HCT116 (cell line): ENCODE results near the gene ARNT2. TPM values are rescaled to one million over a fixed set of nuclear protein-coding genes. Genes with fewer than 3 reads are reported as not detected.

Experiments
- ATAC-seq: fragments of 200-7000 bp; cut with Tn5 transposase; 2 replicates; pipeline ENCODE4 v1.9.1; 2020; ENCODE audit warnings: mild to moderate bottlenecking, moderate library complexity
- BruUV-seq: library from RNA; stranded (reverse); fragments of 400-500 nt; replicated peaks from 2 replicates; lab custom pipeline; 2021; lab: Mats Ljungman, UMichigan
- CTCF ChIA-PET: fragments of 300-600 bp; sonication (Branson Sonifier 250); formaldehyde crosslinking; loops from one replicate; lab custom pipeline; 2021; ENCODE audit warnings: antibody characterized with exemption; lab: Charles Lee
- POLR2A ChIA-PET: fragments of 300-600, 350-600 bp; sonication (Branson Sonifier 250); formaldehyde crosslinking; loops from one replicate; lab custom pipeline; 2021; ENCODE audit warnings: antibody characterized with exemption; lab: Charles Lee
- RAD21 ChIA-PET, 2 experiments: fragments of 300-600 bp; sonication (Branson Sonifier 250); formaldehyde crosslinking; loops; one replicate each; lab custom pipeline; 2023; ENCODE audit warnings: low total read pairs in 2 of 2; ENCODE audit not compliant: uncharacterized antibody in 2 of 2, unreplicated experiment in 2 of 2, low non-redundant PET in 1 of 2; lab: Charles Lee
- DNase-seq: peaks from one replicate; pipeline ENCODE4 v3.0.0-alpha.2; 2010; ENCODE audit warnings: low read depth, low spot score
- H2AFZ ChIP-seq: fragments of 200-600 bp; shearing (Covaris generic), sonication (generic); 2 replicates; pipeline ENCODE4 v1.6.1; 2017; ENCODE audit warnings: low read depth, mixed run types, mixed read lengths, antibody characterized with exemption, low read length; ENCODE audit not compliant: poor library complexity, severe bottlenecking
- H3K27ac ChIP-seq: 2 replicates; pipeline ENCODE4 v1.5.1; 2012; ENCODE audit warnings: low read depth, low read length
- H3K27me3 ChIP-seq: fragments of 200-600 bp; sonication (generic); 2 replicates; pipeline ENCODE4 v1.6.1; 2016; ENCODE audit warnings: mixed run types, low read length, mixed read lengths; ENCODE audit not compliant: insufficient read depth
- H3K36me3 ChIP-seq, 2 experiments: fragments of 200-500 bp in 1 of 2; fragments of 200-600 bp in 1 of 2; sonication (Bioruptor generic) in 1 of 2; sonication (generic) in 1 of 2; 2 replicates each; pipeline versions ENCODE4 v1.5.1 to v1.6.1; 2014 to 2016; ENCODE audit warnings: low read length in 2 of 2, inconsistent platforms in 1 of 2, mixed read lengths in 1 of 2, mixed run types in 1 of 2; ENCODE audit not compliant: insufficient read depth in 2 of 2, control insufficient read depth in 1 of 2
- H3K4me1 ChIP-seq, 2 experiments: fragments of 200-600 bp in 1 of 2; sonication (generic) in 1 of 2; 2 replicates each; pipeline versions ENCODE4 v1.5.1 to v1.6.1; 2012 to 2017; ENCODE audit warnings: low read length in 2 of 2, inconsistent platforms in 1 of 2, mild to moderate bottlenecking in 1 of 2, mixed read lengths in 1 of 2, mixed run types in 1 of 2, moderate library complexity in 1 of 2; ENCODE audit not compliant: insufficient read depth in 2 of 2, control insufficient read depth in 1 of 2
- H3K4me2 ChIP-seq: fragments of 200-600 bp; sonication (generic); 2 replicates; pipeline ENCODE4 v1.6.1; 2017; ENCODE audit warnings: mixed run types, low read length, mixed read lengths
- H3K4me3 ChIP-seq, 2 experiments: fragments of 200-600 bp in 1 of 2; sonication (generic) in 1 of 2; replicated peaks in 1 of 2; 2 replicates each; pipeline ENCODE4 v1.5.1; 2011 to 2016; ENCODE audit warnings: low read length in 2 of 2, control low read depth in 1 of 2, low read depth in 1 of 2, mild to moderate bottlenecking in 1 of 2, mixed read lengths in 1 of 2, mixed run types in 1 of 2
- H3K79me2 ChIP-seq: fragments of 200-600 bp; sonication (generic); 2 replicates; pipeline ENCODE4 v1.6.1; 2017; ENCODE audit warnings: mild to moderate bottlenecking, mixed run types, low read length, moderate library complexity, mixed read lengths; ENCODE audit not compliant: insufficient read depth
- H3K9ac ChIP-seq: fragments of 200-600 bp; sonication (generic); 2 replicates; pipeline ENCODE4 v1.6.1; 2016; ENCODE audit warnings: low read length, mixed read lengths
- H3K9me2 ChIP-seq: fragments of 200-600 bp; sonication (generic), shearing (Covaris generic); 2 replicates; pipeline ENCODE4 v1.6.1; 2017; ENCODE audit warnings: mixed run types, mild to moderate bottlenecking, moderate library complexity; ENCODE audit not compliant: insufficient read depth
- H3K9me3 ChIP-seq, 2 experiments: fragments of 200-500 bp in 1 of 2; fragments of 200-600 bp in 1 of 2; sonication (Bioruptor generic) in 1 of 2; sonication (generic) in 1 of 2; 2 replicates each; pipeline ENCODE4 v1.6.1; 2014 to 2017; ENCODE audit warnings: low read length in 2 of 2, mixed read lengths in 2 of 2, inconsistent platforms in 1 of 2, low read depth in 1 of 2, mild to moderate bottlenecking in 1 of 2, mixed run types in 1 of 2, moderate library complexity in 1 of 2; ENCODE audit not compliant: control insufficient read depth in 1 of 2, insufficient read depth in 1 of 2
- H4K20me1 ChIP-seq: fragments of 200-600 bp; sonication (generic), shearing (Covaris generic); 2 replicates; pipeline ENCODE4 v1.6.1; 2017; ENCODE audit warnings: mixed run types, mild to moderate bottlenecking, moderate library complexity; ENCODE audit not compliant: insufficient read depth
- CBX3 ChIP-seq: IDR thresholded peaks from 2 replicates; pipeline ENCODE4 v1.6.1; 2012; ENCODE audit warnings: low read depth
- CTCF ChIP-seq, 3 experiments: fragments of 200-600 bp in 1 of 3; sonication (generic) in 1 of 3; IDR thresholded peaks in 2 of 3; conservative IDR thresholded peaks in 1 of 3; 2 replicates each; pipeline ENCODE4 v1.5.1; 2012 to 2017; ENCODE audit warnings: low read depth in 2 of 3, low read length in 2 of 3, antibody characterized with exemption in 1 of 3, borderline replicate concordance in 1 of 3, control low read depth in 1 of 3, mild to moderate bottlenecking in 1 of 3, mixed read lengths in 1 of 3, mixed run types in 1 of 3, moderate library complexity in 1 of 3; ENCODE audit not compliant: insufficient read depth in 1 of 3
- EZH2 ChIP-seq: fragments of 200-600 bp; sonication (generic); IDR thresholded peaks from 2 replicates; pipeline ENCODE4 v1.6.1; 2017; ENCODE audit warnings: antibody characterized with exemption, mixed run types
- EZH2phosphoT487 ChIP-seq: fragments of 200-600 bp; IDR thresholded peaks from 2 replicates; pipeline ENCODE4 v1.6.1; 2018; ENCODE audit warnings: antibody characterized with exemption, borderline replicate concordance
- POLR2A ChIP-seq: IDR thresholded peaks from 2 replicates; pipeline ENCODE4 v1.7.0; 2011; ENCODE audit warnings: borderline replicate concordance; ENCODE audit not compliant: insufficient read depth, insufficient read length; ENCODE audit errors: extremely low read depth
- RAD21 ChIP-seq: IDR thresholded peaks from 2 replicates; pipeline ENCODE4 v1.6.1; 2012; ENCODE audit warnings: low read depth, mild to moderate bottlenecking
- REST ChIP-seq: IDR thresholded peaks from 2 replicates; pipeline ENCODE4 v1.6.1; 2012; ENCODE audit warnings: low read depth
- SIN3A ChIP-seq: IDR thresholded peaks from 2 replicates; pipeline ENCODE4 v1.6.1; 2012; ENCODE audit warnings: low read depth
- SP1 ChIP-seq: IDR thresholded peaks from 2 replicates; pipeline ENCODE4 v1.6.1; 2012; ENCODE audit warnings: low read depth
- YY1 ChIP-seq: IDR thresholded peaks from 2 replicates; pipeline ENCODE4 v1.6.1; 2011; ENCODE audit warnings: low read length, low read depth, moderate library complexity, mild to moderate bottlenecking; ENCODE audit not compliant: insufficient replicate concordance; ENCODE audit errors: extremely low read depth
- ZNF274 ChIP-seq: fragments of 200-500 bp; sonication (Bioruptor generic); IDR thresholded peaks from 2 replicates; pipeline ENCODE4 v1.6.1; 2014; ENCODE audit warnings: mild to moderate bottlenecking, low read depth, low read length, inconsistent platforms
- intact Hi-C: fragments of 100-400 bp; cut with micrococcal nuclease; formaldehyde crosslinking; loops from 2 replicates; pipeline ENCODE4 v1.10.0; 2022
- total RNA-seq: library from RNA; stranded (reverse); gene quantifications from one replicate; pipeline ENCODE4 v1.2.1, GENCODE V29; 2021; ENCODE audit not compliant: unreplicated experiment

The ARNT2 gene
- total RNA-seq, 1 experiment from 2014 or later = 3.0 TPM

GRCh38 chr15:80633221-80633620 is 229.0 kb downstream of the ARNT2 start:
- ATAC-seq (no peak), DNase-seq (no peak)
- H3K4me1 ChIP-seq = no peaks in the 10 kb centered on the region
- H3K9me3 ChIP-seq = no peaks in the 10 kb centered on the region
- H3K9ac ChIP-seq = no peak overlapping the region
- BruUV-seq = no TSS peak
- no peak overlapping the region for H3K4me2 ChIP-seq
- H3K4me3 ChIP-seq = no peak overlapping the region
- ChIA-PET POLR2A (no interaction called here), RAD21 (no interaction called here), CTCF (no interaction called here)
- no peaks in the 10 kb centered on the region for H3K27me3 ChIP-seq
- no peak overlapping the region for H2AFZ ChIP-seq
- no peaks in the 10 kb centered on the region for H3K79me2 ChIP-seq
- intact Hi-C loops = no loop called here
- H3K9me2 ChIP-seq = no peaks in the 10 kb centered on the region
- no peaks in the 10 kb centered on the region for H3K36me3 ChIP-seq
- no peak overlapping the region for H3K27ac ChIP-seq
- TF ChIP-seq RAD21 = no peak
- TF ChIP-seq SIN3A = no peak
- TF ChIP-seq YY1 = no peak
- TF ChIP-seq CBX3 = no peak
- no peak for TF ChIP-seq REST
- TF ChIP-seq CTCF (IDR thresholded peaks at IDR 0.05 in 2 of 3, conservative IDR thresholded peaks at IDR 0.05 in 1 of 3; ENCODE audit: borderline replicate concordance in 1 of 3, insufficient read depth in 1 of 3, low read depth in 2 of 3, low read length in 2 of 3) = no peak
- no peak for TF ChIP-seq EZH2phosphoT487
- no peak for TF ChIP-seq SP1
- no peak for TF ChIP-seq EZH2
- TF ChIP-seq ZNF274 = no peak
- TF ChIP-seq POLR2A = no peak
- no peaks in the 10 kb centered on the region for H4K20me1 ChIP-seq
